ENCODE results near the gene EHMT2.
A peak's percentile ranks its signal among the peaks of the same experiment; 100 is the strongest.

The EHMT2 gene

GRCh38 chr6:31888276-31889258 lies 8.9 kb downstream of the EHMT2 start:
- peak in 2 of 3 experiments; percentile 5 to 16 for DNase-seq

- DNase-seq: no peak
Measured at GRCh38 chr6:31887173-31888007, 10.1 kb downstream of the EHMT2 start.

- no peak for DNase-seq
Measured at GRCh38 chr6:31886541-31886991, 10.9 kb downstream of the EHMT2 start.

GRCh38 chr6:31884528-31885035 lies 12.9 kb downstream of the EHMT2 start:
- DNase-seq: no peak

GRCh38 chr6:31883676-31884075 lies 13.8 kb downstream of the EHMT2 start:
- DNase-seq: no peak

GRCh38 chr6:31882344-31882743 lies 15.2 kb downstream of the EHMT2 start:
- peak in 1 of 3 experiments; percentile 12 for DNase-seq

GRCh38 chr6:31881136-31881859 lies 16.2 kb downstream of the EHMT2 start:
- DNase-seq: no peak

GRCh38 chr6:31880616-31881015 lies 16.9 kb downstream of the EHMT2 start:
- no peak for DNase-seq

- DNase-seq: no peak
Measured at GRCh38 chr6:31879901-31880300, 17.6 kb downstream of the EHMT2 start.

- no peak for DNase-seq
Measured at GRCh38 chr6:31879143-31879542, 18.4 kb downstream of the EHMT2 start.

- DNase-seq: no peak
Measured at GRCh38 chr6:31878726-31879125, 18.8 kb downstream of the EHMT2 start, which contains the start of gene SLC44A4. SLC44A4 (minus strand) TSS chr6:31878997; CDS start chr6:31878980, 17 bp downstream.

GRCh38 chr6:31878222-31878621 lies 19.3 kb downstream of the EHMT2 start:
- DNase-seq: no peak

GRCh38 chr6:31877651-31878161 lies 19.8 kb downstream of the EHMT2 start:
- DNase-seq: no peak

GRCh38 chr6:31877125-31877650 lies 20.3 kb downstream of the EHMT2 start:
- no peak for DNase-seq

GRCh38 chr6:31876357-31876756 lies 21.1 kb downstream of the EHMT2 start:
- no peak for DNase-seq

GRCh38 chr6:31875877-31876276 lies 21.6 kb downstream of the EHMT2 start:
- DNase-seq: no peak

GRCh38 chr6:31874836-31875572 lies 22.5 kb downstream of the EHMT2 start:
- DNase-seq: no peak

GRCh38 chr6:31874084-31874670 lies 23.3 kb downstream of the EHMT2 start:
- no peak for DNase-seq

- DNase-seq: no peak
Measured at GRCh38 chr6:31871046-31871659, 26.3 kb downstream of the EHMT2 start.

- DNase-seq: no peak
Measured at GRCh38 chr6:31870385-31870921, 27.0 kb downstream of the EHMT2 start.

Data from NCI-H1417 (cell line).